Omental fat pad (tissue), 4 donors: ENCODE data around the gene FIP1L1. TPM values are rescaled to one million over a fixed set of nuclear protein-coding genes. Genes with fewer than 3 reads are reported as not detected.

Source experiments
- ATAC-seq: fragments of 150-250 bp; one replicate; pipeline ENCODE4 v1.9.1; 2016; ENCODE audit warnings: mild to moderate bottlenecking, moderate library complexity; ENCODE audit not compliant: low FRiP score
- DNase-seq: peaks from one replicate; pipeline ENCODE4 v3.0.0-alpha.2; 2019; ENCODE audit warnings: low spot score
- total RNA-seq, 4 donors: library from RNA; depleted of rRNA; stranded (reverse); fragments of >200 nt; gene quantifications; one replicate each; pipeline ENCODE4 v1.1.0, GENCODE V29; 2016
- TF ChIP-seq, protein P1 (sequence below), 3 donors: fragments of 450-650 bp; IDR thresholded peaks; one replicate each; pipeline ENCODE4 v1.5.1; 2016 to 2017; ENCODE audit warnings: antibody characterized with exemption in 3 of 3, mild to moderate bottlenecking in 3 of 3, moderate library complexity in 2 of 3

The FIP1L1 gene
- total RNA-seq, 4 donors from 2014 or later: 31.6 to 51.4 (median 38.7) TPM

DNA sequence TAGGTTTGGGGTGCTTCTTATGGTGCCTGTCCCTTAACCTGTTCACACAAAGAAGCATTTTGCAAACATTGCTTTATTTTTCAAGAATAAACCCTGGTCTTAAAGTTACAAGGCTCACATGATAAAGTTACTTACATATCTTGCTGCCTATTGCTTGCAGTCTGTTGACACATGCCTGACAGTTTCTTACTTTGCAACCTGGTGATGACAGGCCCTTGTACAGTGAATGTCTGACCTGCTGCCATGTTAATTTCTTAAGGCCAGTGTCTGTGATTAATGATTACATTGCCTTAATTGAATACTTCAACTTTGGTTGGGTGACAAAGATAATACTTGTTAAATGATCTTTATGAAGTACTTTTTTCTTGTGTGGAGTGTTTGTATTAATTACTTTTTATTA is 49.9 kb downstream of the FIP1L1 start:
- DNase-seq (no peak), ATAC-seq (no peak)

GRCh38 chr4:53431052-53431451 is 53.6 kb downstream of the FIP1L1 start:
- TF ChIP-seq, protein P1, sequence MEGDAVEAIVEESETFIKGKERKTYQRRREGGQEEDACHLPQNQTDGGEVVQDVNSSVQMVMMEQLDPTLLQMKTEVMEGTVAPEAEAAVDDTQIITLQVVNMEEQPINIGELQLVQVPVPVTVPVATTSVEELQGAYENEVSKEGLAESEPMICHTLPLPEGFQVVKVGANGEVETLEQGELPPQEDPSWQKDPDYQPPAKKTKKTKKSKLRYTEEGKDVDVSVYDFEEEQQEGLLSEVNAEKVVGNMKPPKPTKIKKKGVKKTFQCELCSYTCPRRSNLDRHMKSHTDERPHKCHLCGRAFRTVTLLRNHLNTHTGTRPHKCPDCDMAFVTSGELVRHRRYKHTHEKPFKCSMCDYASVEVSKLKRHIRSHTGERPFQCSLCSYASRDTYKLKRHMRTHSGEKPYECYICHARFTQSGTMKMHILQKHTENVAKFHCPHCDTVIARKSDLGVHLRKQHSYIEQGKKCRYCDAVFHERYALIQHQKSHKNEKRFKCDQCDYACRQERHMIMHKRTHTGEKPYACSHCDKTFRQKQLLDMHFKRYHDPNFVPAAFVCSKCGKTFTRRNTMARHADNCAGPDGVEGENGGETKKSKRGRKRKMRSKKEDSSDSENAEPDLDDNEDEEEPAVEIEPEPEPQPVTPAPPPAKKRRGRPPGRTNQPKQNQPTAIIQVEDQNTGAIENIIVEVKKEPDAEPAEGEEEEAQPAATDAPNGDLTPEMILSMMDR (IDR thresholded peaks at IDR 0.05): no peak
- no peak for DNase-seq
- no peak for ATAC-seq

More for the DNA sequence above, 49.9 kb downstream of the FIP1L1 start:
- TF ChIP-seq, protein P1 (IDR thresholded peaks at IDR 0.05): no peak

DNA sequence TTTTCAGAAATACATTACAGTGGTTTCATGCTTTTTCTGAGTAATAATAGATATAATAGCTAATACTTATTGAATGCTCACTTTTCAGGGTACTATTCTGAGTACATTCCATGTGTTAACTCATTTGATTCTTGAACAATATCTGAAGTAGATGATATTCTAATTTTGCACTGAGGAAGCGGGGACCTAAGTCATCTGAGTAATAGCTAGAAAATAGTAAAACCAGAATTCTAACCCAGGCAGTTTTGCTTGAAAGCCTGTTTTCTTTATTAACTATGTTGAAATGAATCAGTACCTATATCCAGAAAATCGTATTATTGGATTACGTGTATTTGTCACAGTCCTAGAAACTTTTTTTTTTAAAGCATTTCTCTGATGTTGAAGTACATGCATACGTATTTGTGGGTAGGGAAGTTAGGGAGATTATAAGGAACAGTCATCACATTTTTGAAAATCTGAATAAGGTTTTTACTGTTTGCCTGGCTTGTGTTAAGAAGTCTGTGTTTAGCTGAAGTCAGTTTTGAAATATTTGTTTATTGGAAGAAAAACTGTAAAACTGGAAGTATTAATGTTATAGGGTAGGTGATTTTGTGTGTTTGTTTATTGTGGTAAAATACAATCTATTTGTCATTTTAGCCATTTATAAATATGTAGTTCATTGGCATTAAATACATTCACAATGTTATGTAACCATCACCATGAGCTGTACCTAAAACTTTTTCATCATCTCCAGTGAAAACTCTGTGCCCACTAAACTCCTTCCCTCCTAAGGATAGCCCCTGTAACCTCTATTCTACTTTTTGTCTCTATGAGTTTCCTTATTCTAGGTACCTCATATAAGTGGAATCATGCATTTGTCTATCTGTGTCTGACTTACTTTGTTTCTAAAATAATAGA is 55.3 kb downstream of the FIP1L1 start:
- DNase-seq: no peak
- TF ChIP-seq, protein P1 (IDR thresholded peaks at IDR 0.05): no peak
- no peak for ATAC-seq

GRCh38 chr4:53436251-53436650 is 58.8 kb downstream of the FIP1L1 start:
- TF ChIP-seq, protein P1 (IDR thresholded peaks at IDR 0.05): no peak
- DNase-seq (no peak), ATAC-seq (no peak)

DNA sequence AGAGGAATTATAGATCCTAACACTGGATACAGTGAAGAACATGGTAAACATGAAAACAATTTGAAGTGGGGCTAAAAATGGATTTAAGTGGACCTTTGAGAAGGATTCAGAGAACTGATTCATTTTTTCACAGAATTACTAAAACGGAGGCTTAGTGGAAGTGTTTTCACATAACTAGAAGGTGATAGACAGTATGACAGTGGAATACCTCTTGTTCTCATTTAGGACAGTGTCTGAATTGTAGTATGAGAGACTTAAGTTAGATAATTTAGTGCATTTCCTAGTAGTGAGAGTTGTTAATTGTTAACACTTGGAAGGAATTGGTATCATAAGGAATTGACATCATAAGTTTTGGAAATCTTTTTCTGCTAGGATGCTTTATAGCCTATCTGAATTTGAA is 64.1 kb downstream of the FIP1L1 start:
- ATAC-seq (no peak), DNase-seq (no peak)
- TF ChIP-seq, protein P1 (IDR thresholded peaks at IDR 0.05): no peak

DNA sequence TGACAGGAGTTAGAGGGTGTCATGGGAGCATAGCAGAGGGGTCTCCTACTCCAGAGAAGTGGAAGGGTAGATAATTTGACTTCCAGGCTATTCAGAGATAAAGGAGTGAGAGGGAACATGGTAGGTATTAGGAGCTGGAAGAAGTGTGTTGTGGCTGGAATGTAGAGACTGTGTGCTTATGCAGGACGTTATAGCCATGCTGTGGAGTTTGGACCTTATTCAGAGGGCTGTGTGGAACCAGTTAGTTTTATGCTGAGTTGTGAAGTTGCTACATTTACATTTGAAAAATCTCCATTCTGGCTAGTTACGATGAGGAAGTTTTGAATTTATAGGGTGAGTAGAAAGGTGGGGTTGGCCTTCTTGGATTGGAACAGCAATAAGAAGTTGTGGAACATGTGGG is 67.5 kb downstream of the FIP1L1 start:
- DNase-seq: no peak
- TF ChIP-seq, protein P1 (IDR thresholded peaks at IDR 0.05): no peak
- no peak for ATAC-seq

GRCh38 chr4:53450773-53451172 is 73.3 kb downstream of the FIP1L1 start:
- TF ChIP-seq, protein P1 (IDR thresholded peaks at IDR 0.05): no peak
- no peak for DNase-seq

More at GRCh38 chr4:53450773-53451172, 73.3 kb downstream of the FIP1L1 start:
- ATAC-seq: no peak
